HG03521 (cell line): ENCODE results near the gene CEP89.
"Not testable (repeated sequence)": the region's sequence is repeated elsewhere in the genome, so short reads cannot be mapped to it uniquely, and the experiment has no call there.

Experiments
- ATAC-seq: cut with Tn5 transposase; IDR thresholded peaks from one replicate; pipeline ENCODE4 v1.9.1; 2021; ENCODE audit warnings: mild to moderate bottlenecking, moderate library complexity; ENCODE audit not compliant: unreplicated experiment

CEP89 gene

GRCh38 chr19:32872391-32872790 lies 99.4 kb downstream of the CEP89 start:
- no peak for ATAC-seq

DNA sequence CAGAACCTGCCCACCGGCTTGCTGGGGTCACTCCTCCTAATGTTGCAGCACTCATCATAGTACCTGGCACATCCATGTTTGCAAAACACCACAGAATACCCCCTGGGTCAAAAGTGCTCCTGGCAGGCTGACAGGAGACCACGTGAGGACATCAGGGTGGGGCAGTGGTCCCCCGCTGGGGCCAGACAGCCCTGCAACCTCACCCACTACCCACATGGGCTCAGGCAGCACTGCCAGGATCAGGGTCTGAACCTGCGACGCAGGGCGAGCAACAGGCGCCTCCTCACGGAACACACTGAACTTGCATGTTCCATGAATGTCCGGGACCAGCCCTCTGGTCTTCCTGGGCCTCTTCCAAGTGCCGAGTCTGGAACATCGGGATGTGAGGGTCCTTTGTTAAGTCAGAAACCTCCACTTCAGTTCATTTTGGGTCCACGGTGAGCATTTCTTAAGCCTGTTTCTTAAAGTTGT lies 100.7 kb downstream of the CEP89 start:
- no peak for ATAC-seq

DNA sequence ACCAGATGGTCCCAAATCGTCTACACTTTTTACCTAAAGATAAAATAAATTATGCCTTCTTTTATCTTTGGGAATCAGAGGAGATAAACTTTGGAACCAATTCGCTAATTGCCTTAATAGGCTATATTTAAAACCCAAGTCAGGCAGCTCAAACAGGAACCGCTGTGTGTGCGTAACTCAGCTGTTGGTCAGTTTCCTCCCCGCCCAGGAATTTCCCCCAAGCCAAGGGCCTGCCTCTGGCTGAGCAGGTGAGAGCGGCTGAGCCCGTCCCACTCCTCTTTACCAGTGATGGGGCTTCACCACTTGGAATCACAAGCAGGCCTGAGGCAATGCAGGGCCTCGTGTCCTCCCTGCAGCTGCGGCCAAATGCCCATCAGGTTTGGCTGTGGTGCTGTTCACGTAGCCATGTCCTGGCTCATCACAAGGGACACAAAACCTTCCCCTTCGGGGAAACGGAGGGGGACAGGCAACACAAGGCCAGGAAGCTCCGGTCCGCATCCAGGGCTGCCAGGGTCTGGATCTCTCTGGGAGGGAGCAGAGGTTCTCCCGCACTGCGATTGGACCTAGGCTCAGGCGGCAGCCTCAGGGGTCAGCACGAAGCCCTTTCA lies 101.7 kb downstream of the CEP89 start:
- ATAC-seq = no peak

DNA sequence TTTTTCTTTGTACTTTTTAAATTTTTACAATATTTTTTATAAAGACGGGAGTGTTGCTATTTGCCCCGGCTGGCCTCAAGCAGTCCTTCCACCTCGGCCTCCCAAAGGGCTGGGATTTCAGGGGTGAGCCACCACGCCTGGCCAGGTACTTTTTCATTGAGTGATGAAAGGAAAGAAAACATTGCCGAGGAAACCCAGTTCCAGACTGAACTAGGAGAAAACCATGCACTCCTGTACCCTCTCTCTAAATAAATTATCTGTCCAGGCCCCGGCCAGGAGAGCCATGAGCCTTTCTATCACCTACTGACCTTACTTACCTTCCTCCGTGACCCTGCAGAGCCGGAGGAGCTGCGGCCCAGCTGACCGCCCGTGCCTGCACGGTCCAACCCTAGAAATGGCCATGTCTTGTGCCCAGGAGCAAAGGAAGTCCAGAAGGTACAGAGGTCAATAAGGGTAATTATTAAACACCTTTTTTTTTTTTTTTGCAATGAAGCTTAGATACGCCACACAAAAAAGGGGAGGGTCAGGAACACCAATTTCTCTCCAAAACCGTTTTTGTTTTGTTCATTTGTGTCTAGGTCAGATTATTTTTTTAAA lies 102.3 kb downstream of the CEP89 start, which contains the start of gene SLC7A9:
SLC7A9 (minus strand) TSS at position 399 of the 597 bp plus-strand sequence. CDS start 1,233 bp downstream, outside the sequence.
- ATAC-seq = no peak

DNA sequence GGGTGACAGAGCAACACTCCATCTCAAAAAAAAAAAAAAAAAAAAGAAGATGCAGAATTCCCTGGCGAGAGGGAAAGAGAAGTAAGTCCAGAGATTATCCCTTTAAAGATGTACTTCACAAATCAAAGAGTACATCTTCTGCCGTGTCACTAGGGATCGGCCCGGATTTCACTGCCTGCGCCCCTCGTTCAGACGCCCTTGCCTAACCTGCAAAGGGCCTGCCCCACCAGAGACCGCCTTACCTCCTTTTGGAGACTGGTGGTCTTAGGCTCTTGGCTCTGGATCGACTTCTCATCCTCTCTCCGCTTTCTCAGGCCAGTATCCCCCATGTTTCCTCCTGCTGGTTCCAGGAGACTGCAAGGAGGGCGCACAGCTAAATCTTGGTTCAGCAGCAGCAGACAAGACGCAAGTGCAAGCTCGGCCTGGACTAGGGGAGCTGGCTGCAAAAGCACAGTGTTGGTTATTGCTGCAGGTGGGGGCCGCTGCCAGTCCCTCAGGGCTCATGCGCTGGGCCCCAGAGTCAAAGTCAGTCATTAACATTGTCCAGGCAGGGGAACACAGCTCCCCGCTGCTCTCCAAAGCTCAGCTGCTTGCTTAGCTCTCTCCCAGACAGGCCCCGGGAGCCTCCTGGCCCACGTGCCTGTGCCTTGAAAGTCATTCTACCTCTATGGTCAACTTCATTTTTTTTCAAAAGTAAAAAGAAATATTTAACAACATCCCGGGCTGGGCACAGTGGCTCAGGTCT lies 103.4 kb downstream of the CEP89 start:
- ATAC-seq = no peak

DNA sequence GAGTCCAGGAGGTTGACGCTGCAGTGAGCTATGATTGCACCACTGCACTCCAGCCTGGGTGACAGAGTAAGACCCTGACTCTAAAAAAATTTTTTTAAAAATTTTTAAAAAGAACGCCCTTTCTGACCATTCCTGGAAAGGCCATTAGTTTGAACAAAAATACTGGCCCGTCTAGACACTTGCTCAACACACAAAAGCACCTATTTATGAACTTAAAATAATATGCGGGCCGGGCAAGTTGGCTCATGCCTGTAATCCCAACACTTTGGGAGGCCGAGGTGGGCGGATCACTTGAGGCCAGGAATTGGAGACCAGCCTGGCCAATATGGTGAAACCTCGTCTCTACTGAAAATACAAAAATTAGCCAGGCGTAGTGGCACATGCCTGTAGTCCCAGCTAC lies 104.3 kb downstream of the CEP89 start:
- ATAC-seq = not testable (repeated sequence)

DNA sequence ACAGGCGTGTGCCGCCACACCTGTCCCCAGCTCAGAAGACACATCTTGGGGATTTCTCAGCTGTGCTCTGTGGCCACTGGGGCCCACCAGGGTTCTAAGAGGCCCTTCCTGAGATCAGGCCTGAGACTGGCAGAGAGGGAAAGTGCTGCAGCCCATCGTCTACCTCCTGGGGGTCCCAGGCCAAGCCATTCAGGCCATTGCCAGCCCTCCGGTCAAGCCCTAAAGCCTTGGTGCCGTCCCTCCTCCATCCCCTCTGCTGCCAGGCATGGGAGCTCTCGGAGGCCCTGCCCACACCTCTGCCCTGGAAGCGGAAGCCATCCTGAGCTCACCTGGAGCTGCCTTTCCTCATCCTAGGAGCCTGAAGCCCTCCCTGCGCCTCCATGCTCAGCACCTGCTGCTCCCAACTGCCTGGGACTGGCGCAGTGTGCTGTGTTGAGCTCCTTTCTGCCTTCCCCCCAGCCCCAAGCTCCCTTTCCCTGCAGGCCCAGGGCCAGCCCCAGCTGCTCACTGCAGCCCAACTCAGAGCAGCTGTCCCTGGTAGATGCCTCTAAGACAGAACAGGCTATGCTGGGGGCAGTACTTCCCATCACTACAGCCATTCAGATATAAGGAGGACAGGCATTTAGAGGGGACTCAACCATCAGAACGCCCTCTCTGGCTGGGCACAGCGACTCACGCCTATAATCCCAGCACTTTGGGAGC lies 105.0 kb downstream of the CEP89 start:
- ATAC-seq = no peak

GRCh38 chr19:32866061-32866460 lies 105.7 kb downstream of the CEP89 start:
- ATAC-seq = no peak

- no peak for ATAC-seq
These were observed 106.4 kb downstream of the CEP89 start for GRCh38 chr19:32865326-32865725.

GRCh38 chr19:32864318-32865007 lies 107.3 kb downstream of the CEP89 start:
- no peak for ATAC-seq

DNA sequence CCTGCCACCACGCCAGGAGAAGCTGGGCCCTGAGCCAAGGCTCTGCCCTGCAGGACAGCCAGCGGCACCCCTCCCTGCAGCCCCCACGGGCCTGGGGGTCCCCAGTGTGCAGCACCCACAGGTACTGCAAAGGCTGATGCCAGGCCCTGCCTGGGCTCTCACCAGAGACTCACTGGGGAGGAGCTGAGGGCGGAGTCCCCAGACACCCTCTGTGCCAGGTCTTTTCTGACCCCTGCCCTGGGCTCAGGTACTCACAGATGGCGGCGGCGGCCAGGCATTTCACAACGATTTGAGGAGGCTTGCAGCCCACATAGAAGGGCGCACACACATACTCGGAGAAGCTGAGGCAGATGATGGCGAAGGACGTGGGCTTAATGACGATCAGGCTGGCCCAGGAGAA lies 107.9 kb downstream of the CEP89 start:
- no peak for ATAC-seq

GRCh38 chr19:32863301-32863700 lies 108.5 kb downstream of the CEP89 start:
- no peak for ATAC-seq

GRCh38 chr19:32862741-32863140 lies 109.0 kb downstream of the CEP89 start:
- ATAC-seq = no peak

DNA sequence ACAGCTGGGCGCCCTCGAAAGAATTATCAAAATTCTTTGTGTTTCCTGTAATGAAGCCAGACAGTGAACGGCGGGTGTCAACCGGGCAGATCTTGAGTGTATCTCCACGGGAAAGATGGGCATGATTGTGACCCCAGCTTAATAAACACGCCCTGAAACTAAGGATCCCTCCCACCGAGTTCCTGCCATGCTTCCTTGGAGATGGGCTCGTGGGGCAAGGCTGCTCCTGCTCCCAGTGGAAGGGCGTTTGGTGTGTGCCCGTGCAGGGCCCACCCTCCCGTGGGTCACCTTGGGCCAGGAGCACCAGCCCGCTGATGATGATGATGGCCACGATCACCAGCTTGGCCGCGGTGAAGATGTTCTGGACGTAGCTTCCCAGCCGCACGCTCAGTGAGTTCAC lies 109.6 kb downstream of the CEP89 start:
- ATAC-seq = no peak

GRCh38 chr19:32861596-32861995 lies 110.2 kb downstream of the CEP89 start:
- ATAC-seq = no peak

DNA sequence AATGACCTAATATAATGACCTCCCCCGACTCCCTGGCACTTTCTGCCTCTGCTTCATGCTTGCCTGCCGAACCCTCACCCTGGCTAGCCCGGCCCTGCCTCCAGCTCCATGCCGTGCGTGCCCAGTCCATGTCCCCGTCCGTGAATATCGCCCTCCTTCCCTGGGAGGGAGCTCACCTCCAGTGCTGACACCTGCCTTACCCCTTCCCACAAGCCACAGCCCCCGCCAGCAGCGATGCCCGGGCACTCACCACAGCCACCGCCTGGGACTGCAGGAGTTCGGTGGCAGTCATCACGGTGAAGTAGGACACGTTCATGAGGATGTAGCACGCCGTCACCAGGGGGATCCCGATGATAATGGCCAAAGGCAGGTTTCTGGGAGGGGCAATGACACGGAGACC lies 112.2 kb downstream of the CEP89 start:
- ATAC-seq = no peak

GRCh38 chr19:32858559-32858958 lies 113.2 kb downstream of the CEP89 start:
- ATAC-seq = no peak

DNA sequence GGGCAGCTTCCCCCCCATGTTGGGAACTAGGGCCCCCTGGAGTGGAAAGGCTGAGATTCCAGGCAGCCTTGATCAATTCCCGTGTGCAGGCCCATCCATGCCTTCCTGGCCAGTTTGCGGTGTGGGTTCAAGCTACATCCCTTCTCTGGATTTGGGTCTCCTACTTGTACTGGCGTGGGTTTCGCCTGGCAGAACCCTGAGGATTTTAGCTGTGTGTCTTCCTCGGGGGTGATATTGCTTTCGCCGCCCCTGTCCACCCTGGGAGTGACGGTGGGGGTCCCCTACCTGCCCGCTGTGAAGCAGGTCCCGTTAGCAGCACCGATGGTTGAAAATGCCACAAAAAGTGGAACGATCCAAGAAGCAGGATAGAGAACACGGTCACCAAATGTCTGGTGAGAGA lies 113.6 kb downstream of the CEP89 start:
- no peak for ATAC-seq

GRCh38 chr19:32857584-32857983 lies 114.2 kb downstream of the CEP89 start:
- ATAC-seq = no peak

- ATAC-seq = not testable (repeated sequence)
These were observed 114.9 kb downstream of the CEP89 start for GRCh38 chr19:32856818-32857217.

DNA sequence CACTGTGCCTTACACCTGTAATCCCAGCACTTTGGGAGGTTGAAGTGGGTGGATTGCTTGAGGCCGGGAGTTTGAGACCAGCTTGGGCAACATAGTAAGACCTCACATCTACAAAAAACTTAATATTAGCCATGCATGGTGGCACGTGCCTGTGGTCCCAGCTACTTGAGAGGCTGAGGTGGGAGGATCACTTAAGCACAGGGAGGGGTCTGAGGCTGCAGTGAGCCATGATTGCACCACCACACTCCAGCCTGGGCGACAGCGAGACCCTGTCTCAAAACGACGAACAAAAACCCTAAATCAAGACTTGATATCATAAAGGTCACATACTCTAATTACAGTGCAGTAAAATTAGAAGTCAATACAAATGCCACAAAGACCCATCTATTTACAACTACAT lies 119.5 kb downstream of the CEP89 start:
- no peak for ATAC-seq
